GM12864 (cell line): ENCODE measurements around the gene POLR1B.
"Not testable (repeated sequence)": the region's sequence is repeated elsewhere in the genome, so short reads cannot be mapped to it uniquely, and the experiment has no call there.

Experiments used
- DNase-seq: peaks from one replicate; pipeline ENCODE4 v3.0.0-alpha.2; 2011; ENCODE audit warnings: low read depth
- H3K4me3 ChIP-seq: 2 replicates; pipeline ENCODE4 v1.5.1; 2011; ENCODE audit warnings: mild to moderate bottlenecking, low read depth, low read length, control low read depth
- TF ChIP-seq, protein P1 (sequence below): IDR thresholded peaks from 2 replicates; pipeline ENCODE4 v1.5.1; 2011; ENCODE audit warnings: low read depth, mild to moderate bottlenecking, moderate library complexity, low read length, control low read depth, inconsistent platforms; ENCODE audit errors: missing control alignments

POLR1B gene

DNA sequence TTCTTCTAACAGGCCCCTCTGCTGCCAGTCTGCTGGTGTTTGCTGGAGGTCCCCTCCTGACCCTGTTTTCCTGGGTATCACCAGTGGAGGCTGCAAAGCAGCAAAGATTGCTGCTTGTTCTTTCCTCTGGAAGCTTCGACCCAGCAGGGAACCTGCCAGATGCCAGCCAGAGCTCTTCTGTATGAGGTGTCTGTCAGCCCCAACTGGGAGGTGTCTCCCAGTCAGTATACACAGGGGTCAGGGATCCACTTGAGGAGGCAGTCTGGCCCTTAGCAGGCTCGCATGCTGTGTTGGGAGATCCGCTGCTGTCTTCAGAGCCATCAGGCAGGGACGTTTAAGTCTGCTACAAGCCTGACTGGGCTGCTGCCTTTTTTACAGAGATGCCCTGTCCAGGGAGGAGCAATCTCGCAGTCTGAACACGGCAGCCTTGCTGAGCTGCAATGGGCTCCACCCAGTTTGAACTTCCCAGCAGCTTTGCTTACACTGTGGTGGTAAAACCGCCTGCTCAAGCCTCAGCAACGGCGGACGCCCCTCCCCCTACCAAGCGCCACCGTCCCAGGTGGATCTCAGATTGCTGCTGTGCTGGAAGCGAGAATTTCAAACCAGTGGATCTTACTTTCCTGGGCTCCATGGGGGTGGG, 72.1 kb downstream of the POLR1B start:
- H3K4me3 ChIP-seq = no peak overlapping the region
- no peak for DNase-seq
- TF ChIP-seq, protein P1, sequence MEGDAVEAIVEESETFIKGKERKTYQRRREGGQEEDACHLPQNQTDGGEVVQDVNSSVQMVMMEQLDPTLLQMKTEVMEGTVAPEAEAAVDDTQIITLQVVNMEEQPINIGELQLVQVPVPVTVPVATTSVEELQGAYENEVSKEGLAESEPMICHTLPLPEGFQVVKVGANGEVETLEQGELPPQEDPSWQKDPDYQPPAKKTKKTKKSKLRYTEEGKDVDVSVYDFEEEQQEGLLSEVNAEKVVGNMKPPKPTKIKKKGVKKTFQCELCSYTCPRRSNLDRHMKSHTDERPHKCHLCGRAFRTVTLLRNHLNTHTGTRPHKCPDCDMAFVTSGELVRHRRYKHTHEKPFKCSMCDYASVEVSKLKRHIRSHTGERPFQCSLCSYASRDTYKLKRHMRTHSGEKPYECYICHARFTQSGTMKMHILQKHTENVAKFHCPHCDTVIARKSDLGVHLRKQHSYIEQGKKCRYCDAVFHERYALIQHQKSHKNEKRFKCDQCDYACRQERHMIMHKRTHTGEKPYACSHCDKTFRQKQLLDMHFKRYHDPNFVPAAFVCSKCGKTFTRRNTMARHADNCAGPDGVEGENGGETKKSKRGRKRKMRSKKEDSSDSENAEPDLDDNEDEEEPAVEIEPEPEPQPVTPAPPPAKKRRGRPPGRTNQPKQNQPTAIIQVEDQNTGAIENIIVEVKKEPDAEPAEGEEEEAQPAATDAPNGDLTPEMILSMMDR = no peak

DNA sequence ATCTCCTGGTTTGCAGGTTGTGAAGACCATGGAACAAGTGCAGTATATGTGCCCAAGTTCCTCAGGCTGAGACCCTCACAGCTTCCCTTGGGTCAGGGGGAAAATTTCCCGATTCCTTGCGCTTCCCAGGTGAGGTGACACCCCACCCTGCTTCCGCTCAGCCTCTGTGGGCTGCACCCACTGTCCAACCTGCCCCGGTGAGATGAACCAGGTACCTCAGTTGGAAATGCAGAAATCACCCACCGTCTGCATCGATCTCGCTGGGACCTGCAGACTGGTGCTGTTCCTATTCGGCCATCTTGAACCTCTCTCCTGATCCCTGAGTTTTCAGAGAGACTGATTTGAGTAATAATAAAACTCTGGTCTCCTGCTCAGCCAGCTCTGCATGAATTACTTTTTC, 72.8 kb downstream of the POLR1B start:
- no peak overlapping the region for H3K4me3 ChIP-seq
- TF ChIP-seq, protein P1 = no peak
- no peak for DNase-seq

DNA sequence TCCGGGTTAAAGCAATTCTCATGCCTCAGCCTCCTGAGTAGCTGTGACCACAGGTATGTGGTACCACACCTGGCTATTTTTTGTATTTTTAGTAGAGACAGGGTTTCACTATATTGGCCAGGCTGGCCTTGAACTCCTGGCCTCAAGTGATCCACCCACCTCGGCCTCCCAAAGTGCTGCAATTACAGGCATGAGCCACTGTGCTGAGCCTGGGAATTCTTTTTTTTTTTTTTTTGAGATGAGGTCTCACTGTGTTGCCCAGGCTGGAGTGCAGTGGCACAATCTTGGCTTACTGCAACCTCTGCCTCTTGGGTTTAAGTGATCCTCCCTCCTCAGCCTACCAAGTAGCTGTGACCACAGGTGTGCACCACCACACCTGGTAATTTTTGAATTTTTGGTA, 73.5 kb downstream of the POLR1B start:
- not testable (repeated sequence) for H3K4me3 ChIP-seq, DNase-seq

DNA sequence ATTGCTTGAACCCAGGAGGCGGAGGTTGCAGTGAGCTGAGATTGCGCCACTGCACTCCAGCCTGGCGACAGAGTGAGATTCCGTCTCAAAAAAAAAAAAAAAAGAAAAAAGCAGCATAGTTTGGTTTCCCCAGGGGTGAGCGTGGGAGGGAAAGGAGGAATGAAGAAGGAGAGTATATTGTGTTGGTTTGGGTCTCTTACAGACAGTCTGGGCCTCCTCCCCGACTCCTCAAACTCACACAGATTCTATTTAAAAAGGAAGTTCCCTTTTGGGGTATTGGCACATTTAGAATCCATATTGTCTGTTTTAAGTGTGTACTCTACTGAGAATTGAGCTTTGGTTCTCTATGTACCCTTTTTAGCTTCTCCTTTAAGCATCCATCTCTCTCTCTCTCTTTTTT, 76.1 kb downstream of the POLR1B start:
- TF ChIP-seq, protein P1 = no peak
- no peak for DNase-seq
- H3K4me3 ChIP-seq = no peak overlapping the region

DNA sequence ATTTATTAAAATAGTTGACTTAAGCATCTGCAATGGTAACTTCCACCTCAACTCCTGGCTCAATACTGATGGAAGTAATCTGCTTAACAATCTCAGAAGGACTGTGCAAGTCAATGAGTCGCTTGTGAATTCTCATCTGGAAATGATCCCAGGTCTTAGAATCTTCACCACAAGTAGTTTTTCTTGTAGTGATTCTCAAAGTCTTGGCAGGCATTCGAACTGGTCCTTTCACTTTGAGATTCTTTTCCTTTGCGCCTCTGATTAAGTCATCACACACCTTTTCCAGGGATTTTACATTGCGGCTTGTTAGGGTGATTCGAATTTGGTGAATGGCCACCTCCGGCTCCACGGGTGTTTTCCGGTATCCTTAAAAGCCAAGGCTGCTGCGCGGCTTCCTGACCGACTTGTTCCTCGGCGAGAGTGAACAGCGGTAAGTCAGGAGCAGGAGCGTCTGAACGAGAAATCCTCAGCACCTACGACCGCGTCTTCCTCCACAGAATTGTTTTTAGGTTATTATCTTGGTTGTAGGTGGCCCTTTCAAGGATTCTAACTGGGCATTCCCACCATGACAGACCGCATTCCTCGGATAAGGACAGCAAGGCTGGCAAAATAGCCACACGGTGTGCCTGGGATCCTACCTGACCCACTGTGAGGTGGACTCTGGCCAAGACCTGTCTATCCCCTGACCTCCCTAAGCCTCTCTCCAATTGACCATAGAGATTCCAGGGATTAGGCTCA, 79.7 kb downstream of the POLR1B start:
- no peak for DNase-seq
- TF ChIP-seq, protein P1 = no peak
- no peak overlapping the region for H3K4me3 ChIP-seq

DNA sequence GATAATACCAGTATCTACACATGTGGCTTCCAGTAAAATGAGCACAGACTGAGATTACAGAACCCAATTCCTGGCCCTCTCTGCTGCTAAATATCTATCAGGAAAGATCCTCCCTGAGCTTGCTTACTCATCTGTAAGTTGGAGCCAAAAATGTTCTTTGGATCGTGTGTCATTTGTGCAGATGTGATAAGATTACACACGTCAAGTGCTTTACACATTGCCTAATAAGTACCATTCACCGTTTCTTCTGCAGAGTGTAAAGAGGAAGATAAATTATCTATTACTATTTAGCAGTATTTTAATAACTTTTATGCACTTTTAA, 80.2 kb downstream of the POLR1B start:
- TF ChIP-seq, protein P1 = no peak
- no peak for DNase-seq
- H3K4me3 ChIP-seq = no peak overlapping the region

DNA sequence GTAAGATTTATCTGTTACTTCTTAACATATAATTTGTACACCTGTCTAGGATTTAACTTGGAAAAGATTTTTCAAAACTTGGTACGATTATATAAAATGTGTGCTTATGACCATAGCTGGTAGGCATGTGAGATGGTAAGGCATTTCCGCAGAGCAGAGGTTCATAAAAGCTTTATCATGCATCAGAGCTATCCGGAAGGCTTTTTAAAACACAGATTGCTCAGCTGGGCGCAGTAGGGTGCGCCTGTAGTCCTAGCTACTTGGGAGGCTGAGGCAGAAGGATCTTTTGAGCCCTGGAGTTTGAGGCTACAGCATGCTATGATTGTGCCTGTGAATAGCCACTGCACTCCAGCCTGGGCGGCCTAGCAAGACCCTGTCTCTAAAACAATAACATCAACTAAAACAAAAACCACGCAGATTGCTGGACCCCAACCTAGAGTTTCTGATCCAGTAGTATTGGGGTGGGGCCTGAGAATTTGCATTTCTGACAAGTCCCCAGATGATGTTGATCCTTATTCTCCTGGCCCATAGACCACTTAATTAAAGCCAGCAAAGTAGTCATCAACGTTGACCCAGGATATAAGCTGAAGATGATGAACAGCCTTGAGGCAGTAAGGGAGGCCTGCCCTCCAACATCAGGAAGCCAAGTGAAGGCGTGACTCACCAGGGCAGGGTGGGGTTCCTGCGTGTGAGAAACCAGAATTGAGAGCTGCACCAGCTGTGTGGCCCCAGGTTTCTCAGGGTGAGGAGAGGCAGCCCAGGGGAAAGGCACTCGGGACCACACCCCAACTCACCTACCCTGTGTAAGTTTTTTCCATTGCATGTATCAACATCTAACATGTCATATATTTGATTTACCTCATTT, 81.9 kb downstream of the POLR1B start:
- TF ChIP-seq, protein P1 = no peak
- H3K4me3 ChIP-seq = no peak overlapping the region
- peak; percentile 49 for DNase-seq
